Testis (tissue), 2 donors: ENCODE results near the gene EIF4G3.

Experiments used
- POLR2A ChIP-seq: fragments of 450-650 bp; IDR thresholded peaks from one replicate; pipeline ENCODE4 v1.6.1; 2017; ENCODE audit warnings: antibody characterized with exemption, mild to moderate bottlenecking, moderate library complexity
- TF ChIP-seq, protein P1 (sequence below), 3 experiments: fragments of 450-650 bp in 2 of 3; fragments of 200-600 bp in 1 of 3; sonication (generic) in 1 of 3; IDR thresholded peaks; one replicate each; pipeline ENCODE4 v1.5.1; 2016 to 2019; ENCODE audit warnings: antibody characterized with exemption in 3 of 3, mild to moderate bottlenecking in 2 of 3, moderate library complexity in 1 of 3

DNA sequence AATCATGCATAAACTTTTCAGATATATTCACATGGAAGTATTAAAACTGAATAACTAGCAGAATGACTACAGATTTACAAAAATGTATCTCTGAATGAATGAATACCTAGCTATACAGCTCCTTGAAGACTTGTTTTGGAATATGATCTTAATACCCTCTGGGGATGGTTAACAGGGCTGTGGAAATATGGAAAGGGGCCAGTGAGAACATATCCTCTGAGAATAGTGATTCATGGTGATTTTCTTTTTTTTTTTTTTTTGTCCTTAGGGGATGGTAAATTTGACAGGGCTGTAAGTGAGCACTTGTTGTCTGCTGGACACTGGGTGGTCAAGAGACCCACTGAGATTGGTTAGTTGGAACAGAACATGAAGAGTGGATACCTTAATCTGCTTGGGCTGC, 308.9 kb downstream of the EIF4G3 start:
- no peak for TF ChIP-seq POLR2A
- TF ChIP-seq, protein P1, sequence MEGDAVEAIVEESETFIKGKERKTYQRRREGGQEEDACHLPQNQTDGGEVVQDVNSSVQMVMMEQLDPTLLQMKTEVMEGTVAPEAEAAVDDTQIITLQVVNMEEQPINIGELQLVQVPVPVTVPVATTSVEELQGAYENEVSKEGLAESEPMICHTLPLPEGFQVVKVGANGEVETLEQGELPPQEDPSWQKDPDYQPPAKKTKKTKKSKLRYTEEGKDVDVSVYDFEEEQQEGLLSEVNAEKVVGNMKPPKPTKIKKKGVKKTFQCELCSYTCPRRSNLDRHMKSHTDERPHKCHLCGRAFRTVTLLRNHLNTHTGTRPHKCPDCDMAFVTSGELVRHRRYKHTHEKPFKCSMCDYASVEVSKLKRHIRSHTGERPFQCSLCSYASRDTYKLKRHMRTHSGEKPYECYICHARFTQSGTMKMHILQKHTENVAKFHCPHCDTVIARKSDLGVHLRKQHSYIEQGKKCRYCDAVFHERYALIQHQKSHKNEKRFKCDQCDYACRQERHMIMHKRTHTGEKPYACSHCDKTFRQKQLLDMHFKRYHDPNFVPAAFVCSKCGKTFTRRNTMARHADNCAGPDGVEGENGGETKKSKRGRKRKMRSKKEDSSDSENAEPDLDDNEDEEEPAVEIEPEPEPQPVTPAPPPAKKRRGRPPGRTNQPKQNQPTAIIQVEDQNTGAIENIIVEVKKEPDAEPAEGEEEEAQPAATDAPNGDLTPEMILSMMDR (IDR thresholded peaks at IDR 0.05), result no peak
